ENCODE results near the gene HIGD1C.

GRCh38 chr12:51009056-51009440 lies 56.7 kb downstream of the HIGD1C start:
- TF ChIP-seq, protein P1, sequence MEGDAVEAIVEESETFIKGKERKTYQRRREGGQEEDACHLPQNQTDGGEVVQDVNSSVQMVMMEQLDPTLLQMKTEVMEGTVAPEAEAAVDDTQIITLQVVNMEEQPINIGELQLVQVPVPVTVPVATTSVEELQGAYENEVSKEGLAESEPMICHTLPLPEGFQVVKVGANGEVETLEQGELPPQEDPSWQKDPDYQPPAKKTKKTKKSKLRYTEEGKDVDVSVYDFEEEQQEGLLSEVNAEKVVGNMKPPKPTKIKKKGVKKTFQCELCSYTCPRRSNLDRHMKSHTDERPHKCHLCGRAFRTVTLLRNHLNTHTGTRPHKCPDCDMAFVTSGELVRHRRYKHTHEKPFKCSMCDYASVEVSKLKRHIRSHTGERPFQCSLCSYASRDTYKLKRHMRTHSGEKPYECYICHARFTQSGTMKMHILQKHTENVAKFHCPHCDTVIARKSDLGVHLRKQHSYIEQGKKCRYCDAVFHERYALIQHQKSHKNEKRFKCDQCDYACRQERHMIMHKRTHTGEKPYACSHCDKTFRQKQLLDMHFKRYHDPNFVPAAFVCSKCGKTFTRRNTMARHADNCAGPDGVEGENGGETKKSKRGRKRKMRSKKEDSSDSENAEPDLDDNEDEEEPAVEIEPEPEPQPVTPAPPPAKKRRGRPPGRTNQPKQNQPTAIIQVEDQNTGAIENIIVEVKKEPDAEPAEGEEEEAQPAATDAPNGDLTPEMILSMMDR (IDR thresholded peaks at IDR 0.05): no peak
- no peak for TF ChIP-seq POLR2A (IDR thresholded peaks at IDR 0.05)
- no peak for TF ChIP-seq POLR2AphosphoS5 (IDR thresholded peaks at IDR 0.05; ENCODE audit: insufficient read depth in 1 of 2, low read depth in 1 of 2)
